Measurements from ENCODE around the gene TSPEAR.
"Not testable (repeated sequence)": the region's sequence is repeated elsewhere in the genome, so short reads cannot be mapped to it uniquely, and the experiment has no call there.

The TSPEAR gene

DNA sequence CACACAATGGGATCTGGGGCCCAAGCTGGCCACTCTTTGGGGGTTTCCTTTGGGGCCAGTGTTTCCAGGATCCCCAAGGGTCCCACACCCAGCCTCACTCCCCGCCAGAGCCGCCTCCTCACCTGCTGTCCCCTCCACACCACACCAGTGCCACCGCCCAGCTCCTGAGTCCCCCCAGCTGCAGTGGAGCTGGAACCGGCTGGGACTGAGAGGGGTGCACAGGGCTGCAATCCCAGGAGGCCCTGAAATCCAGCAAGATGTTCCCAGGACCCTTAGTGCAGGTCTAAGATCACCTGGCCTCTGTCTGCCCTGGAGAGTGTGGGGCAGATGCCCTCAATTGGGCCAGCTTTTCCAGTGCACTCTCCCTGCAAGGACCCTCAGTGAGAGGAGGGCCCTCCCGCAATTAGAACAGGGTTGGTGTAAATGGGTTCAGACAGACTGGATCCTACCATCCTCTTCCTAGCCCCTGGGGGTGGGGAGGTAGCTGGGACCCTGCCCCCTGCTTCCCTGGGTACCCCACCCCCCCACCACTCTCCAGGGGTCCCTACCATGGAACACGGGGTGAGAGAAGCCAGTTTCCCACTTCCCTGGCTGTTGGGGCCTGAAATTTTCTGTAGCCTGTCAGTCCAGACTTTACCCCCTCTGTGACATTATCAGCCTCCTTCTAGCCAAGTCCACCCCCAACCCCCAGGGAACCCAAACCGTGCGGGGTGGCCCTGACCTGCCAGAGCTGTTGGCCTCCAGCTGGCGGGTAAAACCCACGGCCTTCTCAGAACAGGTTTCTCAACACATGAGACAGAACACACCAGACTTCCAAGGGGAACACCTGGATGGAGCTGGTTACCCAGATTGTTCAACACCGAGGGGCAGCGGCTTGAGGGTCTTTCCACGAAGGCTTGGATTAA lies 7.4 kb downstream of the TSPEAR start:
- no peak for DNase-seq (ENCODE audit: low read depth in 2 of 3, low spot score in 2 of 3)

DNA sequence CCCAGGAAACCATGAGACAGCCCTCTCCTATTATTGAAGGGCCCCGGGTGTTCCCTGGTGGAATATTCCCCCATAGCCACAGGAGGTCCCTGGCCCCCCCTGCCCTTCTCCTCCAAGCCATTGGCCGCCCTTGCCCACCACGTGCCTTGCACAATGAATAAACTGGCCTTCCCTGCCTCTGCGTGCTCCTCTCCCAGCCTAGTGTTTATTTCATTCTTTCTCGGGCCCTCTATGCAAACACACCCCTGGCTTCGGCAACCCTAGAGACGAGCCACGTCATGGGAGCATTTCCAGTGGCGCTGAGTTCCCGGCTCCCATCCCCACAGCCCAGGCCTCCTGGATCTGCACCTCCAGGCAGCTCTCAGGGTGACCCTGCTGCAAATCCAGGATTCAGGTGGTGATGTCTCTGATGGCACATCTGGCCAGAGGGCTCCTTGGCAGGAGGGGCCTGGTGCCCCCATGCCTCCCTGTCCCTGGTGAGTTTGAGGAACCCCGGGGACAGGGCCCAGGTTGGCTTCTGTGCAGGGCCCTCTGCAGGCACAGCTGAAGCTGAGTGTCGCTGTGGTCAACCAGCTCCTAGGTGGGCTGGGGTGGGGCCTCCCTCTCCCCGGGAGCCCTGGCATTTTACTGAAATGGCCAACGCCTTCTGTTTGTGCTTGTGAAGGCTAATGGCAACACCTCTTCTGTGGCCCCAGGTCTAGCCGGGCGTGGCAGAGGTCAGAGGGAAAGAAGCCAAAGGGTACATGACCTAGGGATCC lies 8.2 kb downstream of the TSPEAR start:
- DNase-seq (ENCODE audit: low read depth in 2 of 3, low spot score in 2 of 3): no peak

DNA sequence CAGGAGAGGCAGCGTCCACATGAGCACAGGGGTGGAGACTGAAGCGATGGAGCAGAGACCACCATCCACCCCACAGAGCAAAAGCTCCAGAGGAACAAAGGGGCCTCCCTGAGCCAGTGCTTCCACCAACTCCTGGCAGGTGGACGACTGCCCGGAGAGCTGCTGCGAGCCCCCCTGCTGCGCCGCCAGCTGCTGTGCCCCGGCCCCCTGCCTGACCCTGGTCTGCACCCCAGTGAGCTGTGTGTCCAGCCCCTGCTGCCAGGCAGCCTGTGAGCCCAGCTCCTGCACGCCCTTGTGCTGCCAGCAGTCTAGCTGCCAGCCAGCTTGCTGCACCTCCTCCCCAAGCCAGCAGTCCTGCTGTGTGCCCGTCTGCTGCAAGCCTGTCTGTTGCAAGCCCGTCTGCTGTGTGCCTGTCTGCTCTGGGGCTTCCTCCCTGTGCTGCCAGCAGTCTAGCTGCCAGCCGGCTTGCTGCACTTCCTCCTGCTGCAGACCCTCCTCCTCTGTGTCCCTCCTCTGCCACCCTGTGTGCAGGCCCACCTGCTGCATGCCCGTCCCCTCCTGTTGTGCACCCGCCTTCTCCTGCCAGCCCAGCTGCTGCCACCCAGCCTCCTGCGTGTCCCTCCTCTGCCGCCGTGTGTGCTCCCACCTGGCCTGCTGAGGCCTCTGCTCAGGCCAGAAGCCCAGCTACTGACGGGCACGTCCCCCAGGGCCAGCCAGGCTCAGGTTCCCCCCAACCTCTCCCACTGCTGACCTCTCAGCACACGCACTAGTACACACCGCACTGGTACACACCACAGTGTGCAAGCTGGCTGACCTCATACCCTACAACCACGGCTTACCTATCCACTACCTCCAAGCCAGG lies 9.0 kb downstream of the TSPEAR start:
- DNase-seq (ENCODE audit: low read depth in 2 of 3, low spot score in 2 of 3): no peak

DNA sequence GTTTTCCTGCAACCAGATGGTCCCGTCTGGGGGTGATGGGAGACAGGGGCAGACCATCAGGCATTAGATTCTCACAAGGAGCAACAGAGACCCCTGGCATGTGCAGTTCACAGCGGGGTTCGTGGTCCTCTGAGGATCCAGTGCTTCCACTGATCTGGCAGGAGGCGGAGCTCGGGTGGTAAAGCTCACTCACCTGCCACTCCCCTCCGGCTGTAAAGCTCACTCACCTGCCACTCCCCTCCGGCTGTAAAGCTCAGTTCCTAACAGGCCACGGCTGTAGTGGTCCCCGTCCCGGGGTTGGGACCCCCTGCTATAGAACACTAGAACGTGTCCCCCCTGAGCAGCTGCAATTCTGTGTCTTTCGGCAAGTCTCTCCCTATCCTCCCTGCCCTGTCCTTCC lies 9.8 kb downstream of the TSPEAR start:
- DNase-seq (ENCODE audit: low read depth in 2 of 3, low spot score in 2 of 3): no peak

DNA sequence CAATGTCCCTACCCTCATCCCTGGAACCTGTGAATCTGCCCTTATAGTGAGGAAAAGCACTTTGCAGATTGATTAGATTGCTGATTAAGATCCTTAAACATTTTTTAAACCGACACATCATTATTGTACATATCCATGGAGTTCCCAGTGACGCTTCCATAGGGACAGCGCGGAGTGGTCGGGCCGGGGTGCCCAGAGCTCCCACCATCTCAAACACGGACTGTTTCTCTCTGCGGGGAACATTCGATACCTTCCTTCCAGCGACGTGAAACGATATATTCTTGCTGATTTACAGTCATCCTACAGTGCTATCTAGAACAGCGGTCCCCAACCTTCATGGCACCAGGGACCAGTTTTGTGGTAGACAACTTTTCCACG lies 10.4 kb downstream of the TSPEAR start:
- no peak for DNase-seq (ENCODE audit: low read depth in 2 of 3, low spot score in 2 of 3)

DNA sequence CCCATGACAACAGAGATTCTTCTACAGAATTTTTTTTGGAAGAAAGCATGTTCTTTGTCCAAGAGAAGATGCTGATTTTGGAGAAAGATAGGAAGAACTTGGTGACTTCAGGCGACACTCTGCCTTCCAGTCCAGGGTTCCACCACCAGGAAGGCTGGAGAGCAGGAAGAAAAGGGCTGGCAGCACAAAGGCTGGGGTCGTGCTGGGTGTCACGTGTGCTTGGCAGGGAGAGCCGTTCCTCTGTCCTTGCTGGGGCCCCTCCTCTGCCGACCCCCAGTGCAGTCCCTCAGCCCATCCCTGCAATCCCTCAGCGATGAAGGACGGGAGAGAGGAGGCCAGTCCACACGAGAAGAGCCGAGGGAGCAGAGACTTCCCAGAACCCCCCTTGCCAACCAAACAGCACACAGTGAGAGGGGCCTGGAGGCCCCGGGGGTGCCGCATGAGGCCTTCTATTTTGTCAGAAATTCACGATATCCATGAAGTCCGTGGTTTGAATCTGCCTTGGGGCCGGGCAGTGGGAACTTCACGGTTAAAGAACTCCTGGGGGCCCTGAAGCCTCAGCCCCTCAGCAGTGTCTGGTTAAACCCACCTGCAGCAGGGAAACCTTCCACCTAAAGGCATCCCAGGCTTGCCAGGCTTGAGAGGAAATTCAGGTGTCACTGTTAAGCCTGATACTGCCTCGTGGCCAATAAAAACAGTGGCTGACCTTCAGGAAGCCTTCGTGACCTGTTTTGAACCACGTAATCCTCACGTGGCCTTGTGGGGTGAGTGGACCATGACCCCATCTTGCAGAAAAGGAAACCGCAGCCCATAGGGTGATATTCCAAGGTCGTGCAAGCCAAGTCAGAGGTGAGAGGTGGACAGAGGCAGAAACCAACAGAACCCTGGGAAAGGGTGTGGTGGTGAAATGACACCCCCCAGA lies 11.0 kb downstream of the TSPEAR start:
- no peak for DNase-seq (ENCODE audit: low read depth in 2 of 3, low spot score in 2 of 3)

DNA sequence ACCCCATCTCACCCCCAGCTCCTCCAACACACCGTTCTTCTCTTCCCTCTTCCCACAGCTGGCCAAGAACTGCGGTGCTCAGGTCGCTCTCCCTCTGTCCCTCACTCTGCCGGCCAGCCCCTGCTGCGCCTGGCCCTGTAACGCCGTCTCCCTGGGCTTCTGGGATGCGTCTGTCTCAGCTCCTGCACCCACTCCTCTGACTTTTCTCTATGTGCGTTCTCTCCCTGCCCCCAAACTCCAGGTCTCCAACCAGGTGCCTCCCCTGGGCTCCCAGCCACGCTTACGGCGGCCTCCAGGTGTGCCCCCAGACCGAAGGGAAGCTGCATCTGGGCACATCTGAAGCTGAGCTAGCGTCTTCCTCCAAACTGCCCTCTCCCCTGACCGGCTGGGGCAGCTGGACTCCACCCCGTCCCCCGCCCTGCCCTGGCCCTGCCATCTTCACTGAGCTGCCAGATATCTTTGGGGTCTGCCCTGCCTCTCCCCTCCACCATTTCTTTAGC lies 11.8 kb downstream of the TSPEAR start:
- DNase-seq (ENCODE audit: low read depth in 2 of 3, low spot score in 2 of 3): no peak

DNA sequence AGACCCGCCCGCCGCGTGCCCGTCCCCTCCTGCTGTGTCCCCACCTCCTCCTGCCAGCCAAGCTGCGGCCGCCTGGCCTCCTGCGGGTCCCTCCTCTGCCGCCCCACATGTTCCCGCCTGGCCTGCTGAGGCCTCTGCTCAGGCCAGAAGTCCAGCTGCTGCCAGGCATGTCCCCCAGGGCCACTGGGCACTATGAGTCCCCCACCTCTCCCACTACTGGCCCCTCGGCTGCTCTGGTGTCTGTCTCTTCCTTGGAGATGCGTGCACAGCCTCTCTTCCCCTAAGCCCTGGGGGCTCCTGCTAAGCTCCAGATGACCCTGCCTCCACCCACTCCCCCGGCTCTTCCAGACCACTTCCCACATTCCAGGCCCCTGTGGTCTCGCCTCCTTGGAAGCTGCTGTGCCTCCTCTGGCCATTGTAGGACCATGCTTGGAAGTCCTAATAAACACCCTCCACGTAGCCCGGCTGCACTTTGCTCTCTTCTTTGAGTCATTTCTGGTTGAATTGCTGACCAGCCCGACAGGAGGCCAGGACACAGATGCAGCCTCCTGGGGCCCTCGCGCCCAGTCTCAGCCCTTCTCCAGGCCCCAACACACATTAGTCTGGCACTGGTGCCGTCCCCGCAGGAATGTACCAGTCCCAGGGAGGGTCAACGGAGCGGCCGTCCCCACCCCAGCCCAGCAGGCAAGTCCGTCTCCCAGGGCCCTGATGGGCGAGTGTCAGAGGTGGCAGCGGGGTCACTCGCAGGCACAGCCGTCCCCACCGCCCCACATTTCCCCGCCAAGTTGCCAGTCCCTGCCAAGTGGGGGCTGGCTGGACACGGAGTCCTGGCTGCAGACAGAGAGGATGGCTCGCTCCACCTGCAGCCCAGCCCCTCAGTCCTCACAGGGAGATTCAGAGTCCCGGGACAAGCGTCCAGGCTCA lies 13.3 kb downstream of the TSPEAR start:
- no peak for DNase-seq (ENCODE audit: low read depth in 2 of 3, low spot score in 2 of 3)

DNA sequence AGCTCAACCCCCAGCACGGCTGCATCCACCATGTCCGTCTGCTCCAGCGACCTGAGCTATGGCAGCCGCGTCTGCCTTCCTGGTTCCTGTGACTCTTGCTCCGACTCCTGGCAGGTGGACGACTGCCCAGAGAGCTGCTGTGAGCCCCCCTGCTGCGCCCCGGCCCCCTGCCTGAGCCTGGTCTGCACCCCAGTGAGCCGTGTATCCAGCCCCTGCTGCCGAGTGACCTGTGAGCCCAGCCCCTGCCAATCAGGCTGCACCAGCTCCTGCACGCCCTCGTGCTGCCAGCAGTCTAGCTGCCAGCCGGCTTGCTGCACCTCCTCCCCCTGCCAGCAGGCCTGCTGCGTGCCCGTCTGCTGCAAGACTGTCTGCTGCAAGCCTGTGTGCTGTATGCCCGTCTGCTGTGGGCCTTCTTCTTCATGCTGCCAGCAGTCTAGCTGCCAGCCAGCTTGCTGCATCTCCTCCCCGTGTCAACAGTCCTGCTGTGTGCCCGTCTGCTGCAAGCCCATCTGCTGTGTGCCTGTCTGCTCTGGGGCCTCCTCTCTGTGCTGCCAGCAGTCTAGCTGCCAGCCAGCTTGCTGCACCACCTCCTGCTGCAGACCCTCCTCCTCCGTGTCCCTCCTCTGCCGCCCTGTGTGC lies 14.1 kb downstream of the TSPEAR start, which contains the start of gene KRTAP10-12:
KRTAP10-12 (plus strand) TSS at position 1 of the 639 bp plus-strand sequence; CDS start at position 31, 30 bp downstream.
- DNase-seq (ENCODE audit: low read depth in 2 of 3, low spot score in 2 of 3): not testable (repeated sequence)

DNA sequence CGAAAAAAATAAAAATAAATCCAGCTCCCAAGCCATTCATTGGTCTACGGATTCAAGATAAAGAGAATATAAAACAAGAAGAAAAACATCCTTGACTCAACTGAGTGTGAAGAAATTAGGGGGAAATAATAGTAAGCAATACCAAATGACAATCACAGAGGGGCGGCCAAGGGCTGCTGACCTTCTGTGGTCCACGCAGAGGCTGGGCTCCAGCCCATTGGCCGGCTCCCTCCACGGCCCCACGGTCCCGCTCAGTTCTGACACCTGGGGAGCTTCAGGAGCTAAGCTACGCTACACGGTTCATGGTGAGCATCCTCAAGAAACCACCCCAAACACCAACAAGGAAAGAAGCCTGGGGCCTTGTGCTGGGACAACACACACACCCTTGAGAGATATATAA lies 14.8 kb downstream of the TSPEAR start:
- DNase-seq (ENCODE audit: low read depth in 2 of 3, low spot score in 2 of 3): no peak

DNA sequence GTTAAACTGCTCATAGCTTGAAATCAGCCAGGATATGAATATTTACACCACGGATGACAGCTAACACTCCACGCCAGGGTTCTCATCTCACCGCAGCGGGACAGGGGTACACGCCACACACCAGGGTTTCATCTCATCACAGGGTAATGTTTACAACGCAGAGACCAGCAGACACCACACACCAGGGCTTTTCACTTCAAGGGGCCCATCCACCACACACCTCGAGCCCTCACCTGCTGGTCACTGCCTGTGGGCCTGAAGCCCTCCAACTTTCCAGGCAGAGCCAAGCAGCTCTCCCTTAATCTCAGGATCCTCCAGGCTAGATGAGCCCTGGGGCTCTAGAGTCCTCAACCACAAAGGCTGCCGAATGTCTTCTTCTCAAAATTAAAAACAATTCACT lies 15.7 kb downstream of the TSPEAR start:
- no peak for DNase-seq (ENCODE audit: low read depth in 2 of 3, low spot score in 2 of 3)

DNA sequence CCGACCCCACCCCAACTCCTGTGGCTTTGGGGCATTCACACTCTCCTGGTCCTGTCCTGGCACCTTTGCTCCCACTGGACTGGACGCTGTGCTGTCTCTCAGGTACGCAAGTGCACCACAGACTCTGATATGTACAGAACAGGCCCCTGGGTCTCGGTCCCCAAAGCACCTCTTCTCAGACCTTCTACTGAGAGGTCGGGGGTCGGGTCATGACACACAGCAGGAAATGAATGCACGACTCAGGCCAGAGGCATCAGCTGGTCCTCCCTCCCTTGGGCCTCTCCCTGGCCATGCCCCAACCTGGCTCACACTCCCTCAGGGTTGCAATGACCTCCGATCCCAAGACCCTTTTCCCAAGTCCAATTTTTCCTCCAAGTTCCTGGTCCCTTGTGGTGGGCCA lies 16.2 kb downstream of the TSPEAR start:
- no peak for DNase-seq (ENCODE audit: low read depth in 2 of 3, low spot score in 2 of 3)

DNA sequence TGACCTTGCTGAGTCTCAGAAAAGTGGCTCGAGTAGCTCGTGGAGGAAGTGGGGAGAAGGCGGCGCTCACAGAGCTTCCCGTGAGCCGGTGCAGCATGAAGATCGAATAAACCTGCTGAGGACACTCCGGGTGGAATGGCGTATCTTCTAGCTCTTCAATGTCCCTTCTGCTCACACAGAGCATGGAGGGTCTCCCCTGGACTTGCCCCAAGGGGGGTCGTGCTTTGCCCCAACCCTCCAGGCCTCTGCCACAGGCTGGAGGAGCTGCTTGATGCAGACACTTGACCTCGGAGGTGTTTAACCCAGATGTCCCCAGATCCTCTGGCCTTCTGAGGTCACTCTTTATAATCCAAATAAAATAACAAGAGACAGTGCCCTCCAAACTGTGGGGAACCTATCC lies 16.6 kb downstream of the TSPEAR start:
- no peak for DNase-seq (ENCODE audit: low read depth in 2 of 3, low spot score in 2 of 3)

DNA sequence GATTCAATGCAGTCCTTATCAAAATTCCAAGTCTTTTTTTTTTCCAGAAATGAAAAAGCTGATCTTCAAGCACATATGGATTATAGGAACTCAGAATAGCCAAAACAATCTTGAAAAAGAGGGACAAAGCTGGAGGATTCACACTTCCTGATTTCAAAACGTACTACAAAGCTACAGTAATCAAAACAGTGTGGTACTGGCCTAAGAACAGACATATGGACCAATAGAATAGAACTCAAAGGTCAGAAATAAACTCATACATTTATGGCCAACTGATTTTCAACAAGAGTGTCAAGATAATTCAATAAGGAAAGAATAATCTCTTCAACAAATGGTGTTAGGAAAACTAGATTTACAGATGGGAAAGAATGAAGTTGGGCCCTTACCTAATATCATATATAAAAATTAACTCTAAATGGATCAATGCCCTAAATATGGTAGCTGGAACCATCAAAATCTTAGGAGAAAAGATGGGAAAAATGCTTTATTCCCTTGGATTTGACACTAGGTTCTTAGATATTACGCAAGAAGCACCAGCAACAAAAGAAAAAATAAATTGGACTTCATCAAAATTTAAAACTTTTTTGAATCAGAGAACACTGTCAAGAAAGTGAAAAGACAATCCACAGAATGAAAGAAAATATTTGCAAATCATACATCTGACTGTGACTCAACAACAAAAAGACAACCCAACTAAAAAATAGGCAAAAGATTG lies 18.4 kb downstream of the TSPEAR start:
- DNase-seq (ENCODE audit: low read depth in 2 of 3, low spot score in 2 of 3): no peak

DNA sequence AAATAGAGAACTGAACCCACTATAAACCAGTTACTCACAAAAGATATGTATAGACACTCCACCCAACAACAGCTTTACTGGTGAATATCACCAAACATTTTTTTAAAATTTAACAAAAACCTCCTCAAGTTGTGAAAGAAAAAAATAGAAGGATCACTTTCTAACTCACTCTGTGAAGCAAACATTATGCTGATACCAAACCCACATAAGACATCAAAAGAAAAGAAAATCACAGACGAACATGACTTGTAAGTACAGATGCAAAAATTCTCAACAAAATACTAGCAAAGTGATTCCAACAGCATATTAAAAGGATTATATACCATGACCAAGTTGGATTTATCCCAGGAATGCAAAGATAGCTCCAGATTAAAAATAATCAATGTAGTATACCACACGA lies 19.7 kb downstream of the TSPEAR start:
- DNase-seq (ENCODE audit: low read depth in 2 of 3, low spot score in 2 of 3): no peak

DNA sequence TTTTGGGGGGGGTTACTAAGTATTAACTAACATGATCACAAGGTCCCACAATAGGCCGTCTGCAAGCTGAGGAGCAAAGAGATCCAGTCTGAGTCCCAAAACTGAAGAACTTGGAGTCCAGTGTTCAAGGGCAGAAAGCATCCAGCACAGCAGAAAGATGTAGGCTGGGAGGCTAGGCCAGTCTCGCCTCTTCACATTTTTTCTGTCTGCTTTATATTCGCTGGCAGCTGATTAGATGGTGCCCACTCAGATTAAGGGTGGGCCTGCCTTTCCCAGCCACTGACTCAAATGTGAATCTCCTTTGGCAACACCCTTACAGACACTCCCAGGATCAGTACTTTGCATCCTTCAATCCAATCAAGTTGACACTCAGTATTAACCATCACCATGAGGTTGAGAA lies 21.6 kb downstream of the TSPEAR start:
- not testable (repeated sequence) for DNase-seq (ENCODE audit: low read depth in 2 of 3, low spot score in 2 of 3)

DNA sequence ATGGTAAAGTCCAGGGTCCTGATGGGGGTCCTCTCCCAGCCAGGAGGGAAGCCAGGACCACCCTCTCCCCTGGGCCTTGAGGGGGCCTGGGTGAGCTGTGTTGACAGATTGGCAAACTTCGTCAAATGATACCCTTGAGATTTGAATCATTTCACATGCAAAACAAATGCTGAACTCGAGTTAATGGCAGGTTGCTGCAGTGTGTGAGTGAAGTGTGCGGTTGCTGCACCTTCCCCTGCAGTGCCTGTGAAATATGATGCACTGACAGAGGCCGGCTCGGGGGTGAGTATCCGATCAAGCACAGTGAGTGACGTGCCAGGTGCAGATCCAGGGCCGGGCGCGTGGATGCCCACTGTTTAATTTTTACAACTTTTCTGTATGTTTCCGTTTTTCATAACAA lies 23.7 kb downstream of the TSPEAR start:
- DNase-seq (ENCODE audit: low read depth in 2 of 3, low spot score in 2 of 3): no peak

Measured in activated CD8-positive, alpha-beta memory T cell treated with anti-CD3 and anti-CD28 coated beads for 48 hours (primary cell).